COR-L47 (cell line): ENCODE results near the gene SMURF1.

Source experiments
- DNase-seq: peaks from one replicate; lab custom pipeline; 2025; lab: John Stamatoyannopoulos, UW

The SMURF1 gene

DNA sequence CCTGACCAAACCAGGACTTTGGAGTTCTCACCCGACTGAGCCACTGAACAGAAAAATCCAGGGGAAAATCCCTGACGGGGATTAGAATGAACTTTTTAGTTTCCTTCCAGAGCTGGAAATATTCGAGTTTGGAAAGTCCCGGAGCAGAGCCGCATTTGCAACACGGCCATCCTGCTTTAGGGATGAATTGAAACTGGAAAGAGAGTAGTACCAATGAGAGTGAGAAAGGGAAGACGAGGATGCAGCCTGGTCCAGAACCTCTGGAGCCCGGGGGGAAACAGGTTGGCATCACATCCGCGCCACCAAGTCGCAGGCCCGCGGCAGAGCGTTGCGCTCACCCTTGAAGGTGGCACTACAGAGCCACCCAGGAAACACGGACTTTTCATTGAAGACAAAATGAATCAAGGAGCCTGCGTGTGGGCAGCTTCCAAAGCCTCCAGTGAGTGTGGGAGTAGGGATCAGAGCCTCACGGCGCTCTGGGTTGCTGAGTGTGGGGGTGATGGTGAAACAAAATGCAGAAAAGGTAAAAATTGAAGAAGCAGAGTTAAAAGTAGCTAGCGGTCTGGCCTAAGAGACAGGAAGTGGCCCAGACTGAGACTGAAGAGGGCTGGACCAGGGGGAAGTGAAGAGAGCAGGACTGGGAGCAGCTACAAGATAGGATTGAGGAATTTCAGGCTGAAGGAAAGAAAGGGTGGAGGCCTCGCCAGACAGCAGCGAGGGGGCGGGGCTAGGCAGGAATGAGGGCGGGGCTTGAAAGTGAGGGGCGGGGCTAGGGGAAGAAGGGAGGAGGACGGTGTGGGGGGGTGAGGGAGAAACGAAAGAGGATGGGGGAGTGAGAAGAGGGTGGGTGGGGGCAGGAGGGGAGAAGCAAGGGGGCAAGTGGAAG, 1.8 kb downstream of the SMURF1 start:
- no peak for DNase-seq

DNA sequence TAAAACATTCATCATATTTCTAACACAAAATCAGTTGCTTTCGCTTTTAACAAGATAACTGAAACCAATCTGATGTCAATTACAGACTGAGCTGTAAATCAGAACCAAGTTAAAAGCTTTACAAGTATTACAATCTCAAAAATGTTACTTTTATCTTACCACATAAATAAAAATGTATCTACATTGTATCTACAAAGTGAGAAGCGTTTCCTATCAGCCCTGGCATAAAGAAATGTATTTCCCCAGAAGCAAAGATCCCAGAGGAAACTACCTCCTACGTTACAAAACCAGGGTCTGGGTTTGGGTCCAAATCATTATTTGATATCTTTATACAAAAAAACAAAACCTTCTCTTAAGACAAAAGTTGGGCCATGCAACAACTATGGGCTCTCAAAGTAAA, 2.6 kb downstream of the SMURF1 start:
- no peak for DNase-seq

DNA sequence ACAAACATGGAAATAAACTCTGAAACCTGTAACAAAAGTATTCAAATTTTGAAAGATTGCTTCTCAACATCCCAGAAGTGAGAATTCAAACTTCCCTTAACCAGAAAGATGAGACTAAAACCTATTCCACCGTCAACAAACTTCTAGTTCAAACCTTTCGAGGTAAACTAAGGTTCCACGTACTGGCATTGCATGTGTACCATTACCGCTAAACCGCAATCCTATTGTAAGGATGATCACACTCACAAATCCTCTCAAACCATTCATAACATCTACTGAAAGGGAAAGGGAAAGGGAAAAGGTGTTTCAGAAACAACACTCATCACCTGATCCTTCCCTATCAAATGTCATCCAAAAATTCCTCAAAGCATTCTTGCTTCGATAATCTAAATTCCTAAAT, 3.1 kb downstream of the SMURF1 start:
- DNase-seq, result no peak

- no peak for DNase-seq
Observed at GRCh38 chr7:99139036-99139435, 4.9 kb downstream of the SMURF1 start.

- DNase-seq, result no peak
Observed at GRCh38 chr7:99137411-99138180, 6.3 kb downstream of the SMURF1 start.

GRCh38 chr7:99135938-99136337, 8.0 kb downstream of the SMURF1 start:
- no peak for DNase-seq

DNA sequence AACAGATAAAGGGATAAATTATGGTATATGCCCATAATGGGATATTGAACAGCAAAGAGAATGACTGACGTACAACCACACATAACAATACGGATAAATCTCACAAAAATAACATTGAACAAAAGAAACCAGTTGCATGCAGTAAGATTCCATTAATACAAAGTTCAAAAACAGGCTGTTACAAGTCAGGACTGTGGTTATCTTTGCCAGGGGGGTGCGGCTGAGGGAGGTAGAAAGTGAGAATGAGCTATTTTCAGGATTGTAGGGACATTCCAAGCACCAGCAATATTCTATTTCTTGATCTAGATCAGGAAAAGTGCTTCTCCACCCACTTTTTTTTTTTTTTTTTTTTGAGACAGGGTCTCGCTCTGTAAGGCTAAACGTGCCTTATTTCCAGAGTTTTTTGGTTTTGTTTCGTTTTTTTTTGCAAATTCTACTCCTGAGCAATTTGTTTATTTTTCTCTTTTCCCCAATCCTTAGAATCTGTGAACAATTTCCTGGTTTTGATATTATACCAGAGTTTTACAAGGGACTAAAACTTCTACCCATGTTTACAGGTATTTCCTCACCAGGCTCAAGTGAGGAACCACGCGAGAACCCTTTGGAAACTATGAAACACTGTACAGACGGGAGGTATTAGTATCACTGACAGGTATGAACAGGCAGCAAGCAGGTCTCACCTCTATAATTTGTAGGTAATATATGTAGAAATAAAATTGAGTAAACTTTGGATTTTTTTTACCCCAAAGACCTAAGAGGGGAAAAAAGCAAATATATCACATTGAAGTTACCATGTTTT, 9.9 kb downstream of the SMURF1 start:
- no peak for DNase-seq

GRCh38 chr7:99132595-99133321, 11.2 kb downstream of the SMURF1 start:
- DNase-seq, result no peak

GRCh38 chr7:99131290-99131689, 12.6 kb downstream of the SMURF1 start:
- DNase-seq, result no peak

GRCh38 chr7:99129536-99129935, 14.4 kb downstream of the SMURF1 start:
- no peak for DNase-seq

GRCh38 chr7:99129001-99129400, 14.9 kb downstream of the SMURF1 start:
- no peak for DNase-seq

DNA sequence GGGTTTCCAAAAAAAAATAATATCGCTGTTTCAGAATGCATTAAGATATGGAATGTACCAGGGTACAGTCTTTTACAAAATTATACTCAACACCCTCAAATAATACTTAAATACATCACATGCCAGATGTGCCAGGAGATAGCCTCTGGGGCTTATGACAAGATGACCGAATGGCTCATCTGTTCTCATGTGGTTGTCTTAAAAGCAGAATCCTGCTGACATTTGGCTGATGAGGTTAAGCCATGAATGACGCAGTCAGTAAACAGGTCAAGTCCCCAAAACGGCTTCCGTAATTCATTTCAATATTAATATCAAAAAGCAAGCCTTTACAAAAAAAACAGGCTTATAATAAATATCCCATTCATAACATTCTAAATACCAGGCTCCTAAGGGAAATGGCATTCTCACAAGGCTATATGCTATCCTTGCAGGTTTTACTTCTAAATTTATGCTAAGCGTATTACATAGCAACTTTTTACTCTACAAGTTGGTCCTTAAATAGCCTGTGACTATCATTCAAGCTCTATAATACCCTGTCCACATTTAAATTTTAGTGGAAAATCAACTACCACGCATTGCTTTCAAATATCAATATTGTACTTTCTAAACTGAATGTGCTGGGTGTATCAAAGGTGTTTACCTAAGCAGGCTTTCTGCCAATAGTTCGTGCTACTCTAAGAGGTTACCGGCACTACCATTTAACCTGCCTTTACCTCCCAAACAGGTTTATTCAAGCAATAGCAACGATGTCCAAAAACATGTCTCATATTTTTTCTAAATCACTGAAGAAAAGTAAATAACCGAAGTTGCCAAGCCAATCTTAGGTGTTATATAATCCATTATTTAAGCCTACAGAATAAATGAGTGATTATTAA, 15.6 kb downstream of the SMURF1 start:
- DNase-seq, result no peak

GRCh38 chr7:99127636-99128035, 16.3 kb downstream of the SMURF1 start:
- no peak for DNase-seq

- no peak for DNase-seq
Observed at GRCh38 chr7:99126921-99127553, 16.9 kb downstream of the SMURF1 start.

DNA sequence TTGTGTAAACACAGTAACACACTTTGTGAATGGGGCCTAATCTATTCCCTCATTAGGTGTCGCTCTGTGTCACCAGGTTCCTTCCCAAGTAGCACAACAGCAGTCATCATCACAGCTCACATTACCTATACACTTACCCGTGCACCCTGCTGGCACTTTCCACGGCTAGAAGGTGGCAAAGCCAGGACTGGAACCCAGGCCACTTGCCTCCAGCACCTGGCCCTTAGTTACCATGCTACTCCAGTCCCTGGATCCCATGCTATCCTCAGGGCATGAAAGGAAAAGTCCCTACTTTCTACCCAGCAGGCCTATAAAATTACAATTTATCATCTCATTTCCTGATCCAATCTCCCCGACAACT, 18.4 kb downstream of the SMURF1 start:
- DNase-seq, result no peak

GRCh38 chr7:99124751-99125504, 19.0 kb downstream of the SMURF1 start:
- DNase-seq, result no peak

DNA sequence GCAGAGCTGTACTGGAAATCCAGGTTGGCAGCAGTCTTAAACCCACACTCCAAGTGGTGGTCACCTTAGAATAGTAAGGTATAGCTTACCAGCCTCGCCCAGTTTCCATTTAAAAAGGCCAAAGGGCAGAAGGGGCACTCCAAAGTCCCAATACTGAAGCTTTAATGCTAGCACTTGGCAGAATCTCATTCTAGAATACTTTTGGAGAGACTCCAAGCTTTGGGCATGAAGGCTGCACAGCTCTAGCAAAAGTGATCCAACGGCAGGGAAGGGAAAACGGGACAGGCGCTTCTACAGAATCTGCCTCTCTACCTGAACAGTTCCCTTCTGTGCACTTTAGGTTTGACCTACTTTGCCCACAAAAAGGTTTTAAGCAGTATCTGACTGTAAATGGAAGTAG, 19.7 kb downstream of the SMURF1 start:
- DNase-seq, result no peak

- DNase-seq, result no peak
Observed at GRCh38 chr7:99123571-99124033, 20.3 kb downstream of the SMURF1 start.

DNA sequence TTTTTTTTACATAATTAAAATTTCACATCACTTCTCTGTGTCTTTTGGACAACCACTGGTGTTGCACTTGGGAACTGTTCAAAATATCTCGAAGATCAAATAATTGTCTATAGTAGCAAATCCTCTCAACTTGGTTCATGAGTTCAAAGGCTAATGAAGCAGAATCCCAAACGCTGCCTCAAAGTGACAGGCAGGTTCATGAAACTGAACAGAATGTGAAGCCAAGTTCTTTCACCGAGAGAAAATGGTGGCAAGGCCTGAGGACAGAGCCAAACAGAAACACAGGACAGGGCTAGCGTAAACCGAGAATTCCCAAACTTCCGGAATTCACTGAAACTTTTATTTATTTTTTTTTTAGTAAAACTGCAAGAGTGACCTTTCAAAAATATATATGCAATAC, 21.1 kb downstream of the SMURF1 start:
- DNase-seq, result no peak
